WERI-Rb-1 (cell line): ENCODE measurements around the gene KAT2A.
A peak's percentile ranks its signal among the peaks of the same experiment; 100 is the strongest.

Source experiments
- DNase-seq: peaks from one replicate; pipeline ENCODE4 v3.0.0-alpha.2; 2020
- H3K27ac ChIP-seq: fragments of 250-450 bp; sonication (Bioruptor Pico); 2 replicates; pipeline ENCODE4 v1.5.1; 2020; ENCODE audit warnings: mild to moderate bottlenecking, moderate library complexity
- H3K27me3 ChIP-seq: fragments of 250-450 bp; sonication (Bioruptor Pico); 2 replicates; pipeline ENCODE4 v1.5.1; 2021; ENCODE audit warnings: mild to moderate bottlenecking, low read depth, moderate library complexity; ENCODE audit not compliant: insufficient read depth, severe bottlenecking
- H3K36me3 ChIP-seq: fragments of 250-450 bp; sonication (Bioruptor Pico); 2 replicates; pipeline ENCODE4 v1.5.1; 2020; ENCODE audit warnings: mild to moderate bottlenecking, moderate library complexity
- H3K4me3 ChIP-seq: 2 replicates; pipeline ENCODE4 v1.5.1; 2011; ENCODE audit warnings: low read depth, mild to moderate bottlenecking, control low read depth, low read length
- H3K9me3 ChIP-seq: fragments of 250-450 bp; sonication (Bioruptor Pico); 2 replicates; pipeline ENCODE4 v1.5.1; 2021; ENCODE audit warnings: mild to moderate bottlenecking, moderate library complexity; ENCODE audit not compliant: severe bottlenecking
- TF ChIP-seq, protein P1 (sequence below): IDR thresholded peaks from 2 replicates; pipeline ENCODE4 v1.5.1; 2011; ENCODE audit warnings: low read depth, mild to moderate bottlenecking, control low read depth, inconsistent platforms, low read length

The KAT2A gene

DNA sequence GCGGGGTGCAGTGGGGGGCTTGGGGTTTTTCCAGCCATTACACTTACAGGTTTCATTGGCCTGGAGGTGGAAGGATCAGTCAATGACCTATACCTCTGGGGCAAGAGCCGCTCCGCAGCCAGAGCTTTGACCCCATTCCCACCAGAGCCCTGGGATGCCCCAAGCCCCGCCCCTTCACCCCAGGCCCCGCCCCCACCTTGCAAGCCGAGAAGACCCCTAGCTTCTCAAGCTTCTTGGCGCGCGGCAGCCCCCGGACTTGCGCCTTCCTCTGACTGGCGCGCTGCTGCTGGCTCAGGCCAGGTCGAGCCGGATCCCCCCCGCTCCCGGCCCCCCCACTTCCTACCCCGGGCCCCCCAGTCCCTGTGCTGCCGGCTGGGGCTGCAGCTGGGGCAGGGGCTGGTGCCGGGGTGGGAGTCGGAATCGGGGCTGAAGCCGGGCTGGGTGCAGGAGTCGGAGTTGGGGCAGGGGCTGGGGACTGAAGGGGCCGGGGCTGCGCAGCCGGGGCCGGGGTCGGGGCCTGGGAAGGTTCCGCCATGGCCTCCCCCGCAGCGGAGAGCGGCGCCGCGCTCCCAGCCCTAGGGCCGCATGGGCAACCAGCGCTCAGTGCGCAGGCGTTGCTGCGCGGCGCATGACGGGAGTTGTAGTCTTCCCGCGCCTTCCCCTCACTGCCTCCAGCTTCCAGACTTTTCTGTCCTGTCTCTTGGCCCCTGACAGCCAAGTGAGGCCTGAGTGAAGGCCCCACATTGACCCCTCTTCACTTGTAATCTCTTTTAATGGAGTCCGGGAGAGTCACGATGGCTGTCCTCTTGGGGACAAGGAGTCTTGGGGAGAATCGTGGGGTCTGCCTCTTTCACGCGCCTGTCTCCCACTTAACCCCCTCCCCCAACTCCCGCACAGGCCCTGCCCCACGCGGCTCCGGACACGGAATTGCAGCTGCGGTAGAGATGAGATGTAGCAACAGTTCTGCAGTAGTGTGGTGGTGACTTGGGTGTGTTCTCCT, at the start of gene KAT2A:
Gene KAT2A (minus strand): TSS at position 598 of the 1,000 bp plus-strand sequence. CDS start 63 bp downstream, at position 535.
- no peaks in the 10 kb centered on the region for H3K9me3 ChIP-seq
- H3K4me3 ChIP-seq = peak within 1 kb of the TSS; percentile 59
- H3K27me3 ChIP-seq = no peaks in the 10 kb centered on the region
- TF ChIP-seq, protein P1, sequence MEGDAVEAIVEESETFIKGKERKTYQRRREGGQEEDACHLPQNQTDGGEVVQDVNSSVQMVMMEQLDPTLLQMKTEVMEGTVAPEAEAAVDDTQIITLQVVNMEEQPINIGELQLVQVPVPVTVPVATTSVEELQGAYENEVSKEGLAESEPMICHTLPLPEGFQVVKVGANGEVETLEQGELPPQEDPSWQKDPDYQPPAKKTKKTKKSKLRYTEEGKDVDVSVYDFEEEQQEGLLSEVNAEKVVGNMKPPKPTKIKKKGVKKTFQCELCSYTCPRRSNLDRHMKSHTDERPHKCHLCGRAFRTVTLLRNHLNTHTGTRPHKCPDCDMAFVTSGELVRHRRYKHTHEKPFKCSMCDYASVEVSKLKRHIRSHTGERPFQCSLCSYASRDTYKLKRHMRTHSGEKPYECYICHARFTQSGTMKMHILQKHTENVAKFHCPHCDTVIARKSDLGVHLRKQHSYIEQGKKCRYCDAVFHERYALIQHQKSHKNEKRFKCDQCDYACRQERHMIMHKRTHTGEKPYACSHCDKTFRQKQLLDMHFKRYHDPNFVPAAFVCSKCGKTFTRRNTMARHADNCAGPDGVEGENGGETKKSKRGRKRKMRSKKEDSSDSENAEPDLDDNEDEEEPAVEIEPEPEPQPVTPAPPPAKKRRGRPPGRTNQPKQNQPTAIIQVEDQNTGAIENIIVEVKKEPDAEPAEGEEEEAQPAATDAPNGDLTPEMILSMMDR = no peak
- peaks cover 58% of the 10 kb centered on the region for H3K36me3 ChIP-seq
- peak within 1 kb of the TSS; percentile 54 for H3K27ac ChIP-seq
- peak; percentile 89 for DNase-seq

DNA sequence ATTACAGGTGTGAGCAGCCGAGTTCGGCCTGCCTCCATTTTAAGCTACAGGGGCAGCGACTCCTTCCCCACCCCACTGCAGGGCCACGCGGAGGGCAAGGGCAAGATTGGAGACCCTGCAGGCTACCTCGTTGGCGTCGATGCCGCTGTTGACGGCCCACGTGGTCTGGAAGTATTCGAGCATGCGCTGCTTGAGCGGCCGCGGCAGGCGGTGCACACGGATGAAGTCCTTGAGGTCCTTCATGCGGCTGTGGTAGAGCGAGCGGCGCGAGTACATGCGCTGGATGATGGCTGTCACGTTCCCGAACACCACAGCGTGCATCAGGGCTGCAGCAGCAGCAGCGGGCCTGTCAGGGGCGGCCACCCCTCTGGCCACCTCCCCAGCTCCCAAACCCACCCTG, 48.2 kb upstream of the KAT2A start:
- no peak overlapping the region for H3K27ac ChIP-seq
- H3K4me3 ChIP-seq = no peak overlapping the region
- DNase-seq = no peak
- H3K27me3 ChIP-seq = no peaks in the 10 kb centered on the region
- TF ChIP-seq, protein P1 = no peak
- H3K9me3 ChIP-seq = no peaks in the 10 kb centered on the region
- no peaks in the 10 kb centered on the region; the same call in 1 of the 2 replicates for H3K36me3 ChIP-seq

DNA sequence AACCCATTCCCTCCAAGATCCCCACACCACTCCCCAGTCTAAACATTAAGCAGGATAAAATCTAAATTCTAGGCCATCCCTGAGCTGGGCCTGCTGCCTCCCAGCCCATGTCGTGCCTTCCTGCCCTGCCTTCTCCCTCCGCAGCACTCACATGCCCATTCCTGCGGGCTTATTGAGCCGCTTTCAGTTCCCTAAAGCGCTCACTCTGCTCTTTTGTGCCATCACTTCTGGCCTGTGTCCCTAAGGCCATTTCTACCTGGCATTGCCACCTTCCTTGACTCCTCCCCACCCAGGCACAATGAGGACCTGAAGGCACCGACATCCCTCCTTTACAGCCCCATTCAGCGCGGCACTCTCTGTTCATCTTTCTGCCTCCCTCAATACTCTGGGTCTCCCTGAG, 46.6 kb upstream of the KAT2A start:
- TF ChIP-seq, protein P1 = no peak
- Histone ChIP-seq H3K27ac (no peak overlapping the region), H3K9me3 (no peaks in the 10 kb centered on the region), H3K36me3 (no peaks in the 10 kb centered on the region; the same call in 1 of the 2 replicates), H3K27me3 (no peaks in the 10 kb centered on the region), H3K4me3 (no peak overlapping the region)
- no peak for DNase-seq

DNA sequence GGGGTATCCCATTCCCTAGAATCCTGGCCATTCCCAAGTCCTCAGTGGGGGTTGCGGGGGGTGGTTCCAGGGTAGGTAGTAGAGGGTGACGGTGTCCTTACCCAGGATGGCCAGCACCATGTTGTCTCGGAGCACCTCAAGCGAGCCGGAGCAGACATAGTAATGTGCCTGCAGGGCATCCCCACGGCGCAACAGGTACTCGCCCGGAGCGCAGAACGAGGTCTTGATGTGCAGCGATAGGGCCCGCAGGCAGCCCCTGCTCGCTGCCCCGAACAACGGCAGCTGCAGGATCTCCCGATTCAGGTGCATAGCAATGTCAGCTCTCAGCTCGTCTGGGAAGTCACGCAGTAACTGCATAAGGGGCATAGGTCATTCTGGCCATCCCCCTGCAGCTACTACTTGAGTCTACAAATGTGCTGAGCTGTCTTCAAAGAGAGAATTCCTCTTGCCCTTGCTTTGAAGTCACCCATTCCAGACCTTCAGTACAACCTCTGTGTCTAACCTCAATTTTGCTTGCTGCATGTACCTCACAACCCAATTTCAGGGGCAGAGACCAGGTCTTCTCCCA, 45.1 kb upstream of the KAT2A start:
- Histone ChIP-seq H3K27me3 (no peaks in the 10 kb centered on the region), H3K36me3 (no peaks in the 10 kb centered on the region; the same call in 1 of the 2 replicates), H3K9me3 (no peaks in the 10 kb centered on the region), H3K4me3 (no peak overlapping the region), H3K27ac (no peak overlapping the region)
- TF ChIP-seq, protein P1 = no peak
- DNase-seq = no peak

DNA sequence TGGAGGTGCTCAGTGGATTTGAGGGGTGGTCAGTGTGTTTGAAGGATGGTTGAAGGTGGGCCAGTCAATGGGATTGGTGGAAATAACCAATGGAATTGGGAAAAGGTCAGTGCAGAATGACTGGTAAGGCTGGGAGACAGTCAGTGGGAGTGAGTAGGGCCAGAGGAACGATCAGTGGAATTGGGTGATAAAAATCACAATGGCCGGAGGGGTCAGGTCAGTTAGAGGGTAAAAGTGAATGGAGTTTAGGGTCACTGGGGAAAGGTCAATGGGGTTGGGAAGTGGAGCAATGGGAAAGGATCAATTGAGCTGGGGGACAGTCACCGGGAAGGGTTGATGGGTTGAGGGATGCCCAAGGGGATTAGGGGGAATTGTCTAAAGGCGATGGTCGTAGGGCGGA, 44.6 kb upstream of the KAT2A start:
- H3K9me3 ChIP-seq = no peaks in the 10 kb centered on the region
- no peak for DNase-seq
- no peak overlapping the region for H3K4me3 ChIP-seq
- H3K27ac ChIP-seq = no peak overlapping the region
- H3K36me3 ChIP-seq = no peaks in the 10 kb centered on the region; the same call in 1 of the 2 replicates
- H3K27me3 ChIP-seq = no peaks in the 10 kb centered on the region
- TF ChIP-seq, protein P1 = no peak
